ENCODE data around the gene TOR4A.
"Not testable (repeated sequence)": the region's sequence is repeated elsewhere in the genome, so short reads cannot be mapped to it uniquely, and the experiment has no call there.

Gene TOR4A

DNA sequence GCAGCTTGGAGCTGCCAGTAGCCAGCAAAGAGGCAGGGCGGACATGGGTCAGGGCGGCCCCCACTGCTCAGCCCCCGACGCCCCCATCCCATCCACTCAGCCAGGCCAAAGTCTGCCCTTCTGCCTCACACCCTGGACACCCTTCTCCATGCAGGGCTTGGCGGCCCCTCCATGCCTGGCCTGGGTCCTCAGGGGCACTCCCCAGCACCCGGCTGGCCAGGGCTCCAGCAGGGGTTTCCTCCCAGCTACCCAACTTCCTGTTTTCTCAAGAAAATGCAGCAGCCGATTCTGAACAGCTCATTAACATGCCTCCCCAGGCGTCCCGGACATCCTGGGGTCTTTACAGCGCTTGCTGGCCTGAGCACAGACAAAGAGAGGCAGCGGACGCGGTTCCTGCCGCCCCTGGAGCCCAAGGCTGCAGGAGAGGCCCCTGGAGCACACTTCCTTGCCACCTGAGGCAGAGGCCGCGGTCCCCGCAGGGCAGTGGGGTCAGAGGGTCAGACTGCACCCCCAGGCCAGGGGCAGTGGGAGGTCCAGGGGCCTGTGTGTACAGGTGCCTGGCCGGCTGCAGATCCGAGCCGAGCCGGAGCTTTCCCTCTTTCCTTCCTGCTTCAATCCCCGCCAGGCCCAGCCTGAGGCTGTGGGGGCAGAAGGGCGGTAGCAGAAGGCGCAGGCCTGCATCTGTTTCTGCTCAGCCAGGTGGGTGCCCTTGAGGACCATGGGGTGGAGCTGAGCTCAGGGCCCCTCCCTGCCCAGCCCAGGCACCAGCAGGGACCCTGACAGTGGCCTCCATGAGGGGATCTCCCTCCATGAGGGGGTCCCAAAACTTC lies 43.2 kb downstream of the TOR4A start:
- FAIRE-seq, result no peak

DNA sequence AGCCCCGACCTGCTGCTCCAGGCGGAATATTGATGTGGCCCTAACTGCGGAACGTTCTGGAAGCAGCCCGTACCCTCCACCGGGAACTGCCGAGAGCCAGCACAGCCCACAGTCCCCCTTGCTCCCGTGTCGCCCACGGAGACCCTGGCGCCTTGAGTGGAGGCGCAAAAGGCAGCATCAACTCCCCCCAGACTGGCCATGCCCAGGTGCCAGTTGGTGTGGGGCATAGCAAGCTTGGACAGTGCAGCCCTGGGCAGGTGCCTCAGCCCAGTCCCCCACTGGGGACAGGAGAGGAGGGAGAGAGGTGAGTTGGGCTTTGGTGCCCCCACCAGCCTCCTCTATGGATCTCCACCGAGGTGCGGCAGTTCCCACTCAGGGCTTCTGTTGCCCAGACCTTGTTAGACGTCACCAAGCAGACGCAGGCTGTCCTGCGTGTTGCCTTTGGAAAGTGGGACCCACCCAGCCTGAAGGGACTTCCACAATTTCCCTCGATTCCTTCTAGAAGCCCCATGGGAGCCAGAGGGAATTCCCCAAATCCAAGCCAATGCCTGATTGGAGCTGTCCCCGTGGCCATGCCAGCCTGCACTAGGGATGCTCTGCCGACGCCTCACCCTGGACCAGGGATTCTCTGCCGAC lies 44.3 kb downstream of the TOR4A start:
- no peak for FAIRE-seq

DNA sequence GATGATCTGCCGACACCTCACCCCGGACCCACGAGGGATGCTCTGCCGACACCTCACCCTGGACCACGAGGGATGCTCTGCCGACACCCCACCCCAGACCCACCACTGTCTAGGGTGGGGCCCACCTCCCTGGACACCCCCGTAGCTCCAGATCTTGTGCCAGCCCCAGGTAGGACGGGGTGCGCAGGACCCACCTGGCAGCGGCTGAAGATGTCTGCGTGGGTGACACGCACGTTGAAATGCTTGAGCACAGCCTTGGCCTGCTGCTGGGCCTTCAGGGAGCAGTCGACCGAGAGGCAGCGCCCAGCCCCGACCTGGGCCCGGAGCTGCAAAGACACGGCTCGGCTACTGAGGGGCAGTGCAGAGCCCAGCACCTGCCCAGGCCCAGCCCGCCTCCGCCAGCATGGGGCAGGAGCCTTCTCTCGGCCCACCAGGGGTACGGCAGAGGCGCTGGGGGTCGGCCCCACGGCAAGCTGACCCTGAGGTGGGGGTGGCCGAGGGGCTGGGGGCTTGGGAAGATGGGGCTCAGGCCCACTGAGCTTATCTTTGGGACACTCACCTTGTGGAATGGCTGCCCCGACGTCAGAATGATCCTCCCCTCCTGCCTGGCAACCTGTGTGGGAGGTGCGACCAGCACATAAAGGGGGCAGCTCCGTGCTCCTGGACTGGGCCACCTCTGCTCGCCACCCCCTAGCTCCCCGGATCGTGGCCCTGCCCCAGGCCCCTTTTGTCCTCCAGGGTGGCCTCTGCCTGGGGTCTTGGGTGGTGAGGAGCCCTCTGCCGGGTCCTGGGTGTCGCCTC lies 46.2 kb downstream of the TOR4A start:
- no peak for FAIRE-seq

DNA sequence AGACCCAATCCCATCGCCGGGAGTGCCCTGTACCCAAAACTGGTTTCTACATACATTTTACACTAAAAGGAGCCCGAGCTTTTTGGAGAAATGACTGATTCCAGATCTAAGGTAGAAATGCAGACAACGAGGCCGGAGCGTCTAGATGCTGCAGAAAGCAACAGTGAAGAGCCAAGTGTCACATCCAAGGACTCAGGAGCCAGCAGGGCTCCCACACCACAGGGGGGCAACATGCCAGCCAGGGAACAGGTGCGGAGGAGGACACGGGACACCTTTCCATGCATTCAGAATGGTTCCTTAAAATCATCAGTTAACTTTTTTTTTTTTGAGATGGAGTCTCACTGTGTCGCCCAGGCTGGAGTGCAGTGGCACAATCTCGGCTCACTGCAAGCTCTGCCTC lies 47.6 kb downstream of the TOR4A start:
- FAIRE-seq, result no peak

DNA sequence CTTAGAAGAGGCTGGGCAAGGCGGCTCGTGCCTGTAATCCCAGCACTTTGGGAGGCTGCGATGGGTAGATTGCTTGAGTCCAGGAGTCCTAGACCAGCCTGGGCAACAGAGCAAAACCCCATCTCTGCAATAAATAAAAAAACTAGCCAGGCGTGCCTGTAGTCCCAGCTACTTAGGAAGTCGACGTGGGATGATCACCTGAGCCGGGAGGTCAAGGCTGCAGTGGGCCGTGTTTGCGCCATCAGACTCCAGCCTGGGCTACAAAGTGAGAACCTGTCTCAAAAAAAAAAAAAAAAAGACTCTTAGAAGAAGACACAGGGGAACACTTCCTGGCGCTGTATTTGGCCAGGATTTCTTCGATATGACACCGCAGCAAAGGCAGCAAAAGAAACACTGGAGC lies 48.3 kb downstream of the TOR4A start:
- no peak for FAIRE-seq

DNA sequence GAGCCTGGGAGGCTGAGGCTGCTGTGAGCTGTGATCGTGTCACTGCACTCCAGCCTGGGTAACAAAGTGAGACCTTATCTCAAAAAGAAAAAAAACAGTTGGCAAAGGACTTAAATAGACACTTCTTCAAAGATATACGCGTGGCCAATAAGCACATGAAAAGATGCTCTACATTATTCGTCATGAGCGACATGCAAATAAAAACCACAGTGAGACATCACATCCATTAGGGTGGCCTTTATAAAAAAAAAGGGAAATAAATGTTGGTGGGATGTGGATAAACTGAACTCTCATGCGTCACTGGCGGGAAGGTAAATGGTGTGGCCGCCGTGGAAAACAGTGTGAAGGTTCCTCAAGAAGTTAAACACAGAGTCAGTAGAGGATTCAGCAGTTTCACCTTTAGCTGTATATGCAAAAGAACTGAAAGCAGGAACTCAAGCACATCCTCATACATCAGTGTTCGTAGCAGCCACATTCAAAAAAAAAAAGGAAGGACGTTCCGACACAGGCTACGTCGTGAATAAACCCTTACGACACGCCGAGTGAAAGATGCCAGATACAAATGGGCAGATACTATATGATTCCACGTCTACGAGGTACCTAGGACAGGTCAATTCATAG lies 49.0 kb downstream of the TOR4A start:
- FAIRE-seq, result no peak

DNA sequence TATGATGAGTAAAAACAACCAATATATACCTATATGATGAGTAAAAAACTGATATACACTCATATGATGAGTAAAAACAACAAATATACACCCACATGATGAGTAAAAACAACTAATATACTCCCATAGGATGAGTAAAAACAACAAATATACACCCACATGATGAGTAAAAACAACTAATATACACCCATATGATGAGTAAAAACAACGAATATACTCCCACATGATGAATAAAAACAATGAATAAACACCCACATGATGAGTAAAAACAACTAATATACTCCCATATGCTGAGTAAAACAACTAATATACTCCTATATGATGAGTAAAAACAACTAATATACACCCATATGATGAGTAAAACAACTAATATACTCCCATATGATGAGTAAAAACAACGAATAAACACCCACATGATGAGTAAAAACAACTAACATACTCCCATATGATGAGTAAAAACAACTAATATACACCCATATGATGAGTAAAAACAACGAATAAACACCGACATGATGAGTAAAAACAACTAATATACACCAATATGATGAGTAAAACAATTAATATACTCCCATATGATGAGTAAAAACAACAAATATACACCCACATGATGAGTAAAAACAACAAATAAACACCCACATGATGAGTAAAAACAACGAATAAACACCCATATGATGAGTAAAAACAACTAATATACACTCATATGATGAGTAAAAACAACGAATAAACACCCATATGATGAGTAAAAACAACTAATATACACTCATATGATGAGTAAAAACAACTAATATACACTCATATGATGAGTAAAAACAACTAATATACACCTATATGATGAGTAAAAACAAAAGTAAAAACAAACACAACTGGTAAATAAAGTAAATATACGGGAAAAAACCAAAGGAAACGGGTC lies 50.4 kb downstream of the TOR4A start:
- peak; percentile 100 for FAIRE-seq

DNA sequence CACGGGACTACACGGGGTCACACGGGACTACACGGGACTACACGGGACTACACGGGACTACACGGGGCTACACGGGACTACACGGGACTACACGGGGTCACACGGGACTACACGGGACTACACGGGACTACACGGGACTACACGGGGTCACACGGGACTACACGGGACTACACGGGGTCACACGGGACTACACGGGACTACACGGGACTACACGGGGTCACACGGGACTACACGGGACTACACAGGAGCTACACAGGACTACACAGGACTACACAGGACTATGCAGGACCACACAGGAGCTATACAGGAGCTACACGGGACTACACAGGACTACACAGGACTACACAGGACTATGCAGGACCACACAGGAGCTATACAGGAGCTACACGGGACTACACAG lies 52.1 kb downstream of the TOR4A start:
- FAIRE-seq, result not testable (repeated sequence)

DNA sequence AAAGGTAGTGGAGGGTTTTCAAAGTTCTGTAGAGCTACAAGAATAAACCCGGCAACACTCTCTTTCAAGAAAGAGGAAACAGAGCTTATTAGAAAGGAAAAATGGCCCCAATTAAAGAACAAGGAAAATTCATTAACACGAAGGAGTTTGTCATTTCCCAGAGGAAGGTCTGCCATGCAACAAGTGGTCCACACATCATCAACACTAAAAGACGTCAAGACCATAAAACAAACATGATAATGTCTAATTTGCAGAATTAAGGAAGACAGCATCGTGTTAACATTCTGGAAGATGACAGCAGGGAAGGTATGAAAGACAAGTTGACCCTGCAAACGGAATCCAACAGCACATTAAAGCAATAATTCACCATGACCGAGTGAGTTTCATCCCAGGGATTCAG lies 53.2 kb downstream of the TOR4A start:
- FAIRE-seq, result no peak

DNA sequence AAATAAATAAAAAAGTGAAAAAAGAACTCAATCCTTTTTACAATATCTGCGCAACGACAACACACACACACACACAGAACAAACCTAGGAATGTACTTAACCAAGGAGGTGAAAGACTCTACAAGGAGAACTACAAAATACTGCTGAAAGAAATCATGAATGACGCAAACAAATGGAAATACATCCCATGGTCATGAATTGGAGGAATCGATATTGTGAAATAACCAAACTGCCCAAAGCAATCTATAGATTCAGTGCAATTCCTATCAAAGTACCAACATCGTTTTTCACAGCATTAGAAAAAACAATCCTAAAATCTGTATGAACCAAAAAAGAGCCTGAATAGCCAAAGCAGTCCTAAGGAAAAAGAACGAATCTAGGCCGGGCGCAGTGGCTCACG lies 54.4 kb downstream of the TOR4A start:
- no peak for FAIRE-seq
